ENCODE data around the gene CDK6. TPM values are rescaled to one million over a fixed set of nuclear protein-coding genes. Genes with fewer than 3 reads are reported as not detected.
A peak's percentile ranks its signal among the peaks of the same experiment; 100 is the strongest.

The CDK6 gene
- total and polyA plus RNA-seq, 9 of the 15 experiments (the other 6 are each of a cell fraction or from before 2014, with no cell fraction given) = 7.6 to 109 (median 44.4) TPM

DNA sequence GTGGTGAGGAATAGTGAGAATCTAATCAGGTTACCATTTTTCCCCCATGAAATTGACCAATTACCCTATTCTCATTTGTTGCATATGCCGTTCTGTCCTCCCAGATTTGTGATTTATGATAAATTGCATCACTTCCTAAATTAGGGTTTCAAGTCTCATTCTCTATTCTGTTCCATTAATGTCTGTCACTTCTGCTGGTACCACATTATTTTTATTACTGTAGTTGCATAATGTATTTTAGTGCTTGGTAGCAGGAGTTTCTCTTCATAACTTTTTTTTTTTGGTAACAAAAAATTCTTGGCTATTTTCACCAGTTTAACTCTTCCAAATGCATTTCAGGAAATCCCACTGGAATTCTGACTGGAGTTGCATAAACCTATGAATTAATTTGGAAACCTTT lies 202.2 kb downstream of the CDK6 start (continued):
- no peak for TF ChIP-seq ZBTB40 (IDR thresholded peaks at IDR 0.05)
- no peak for TF ChIP-seq ZBTB40 (CRISPR knock-in tag; IDR thresholded peaks at IDR 0.05)
- no peak for TF ChIP-seq IRF2 (CRISPR knock-in tag; IDR thresholded peaks at IDR 0.05)
- no peak for TF ChIP-seq TARDBP (IDR thresholded peaks at IDR 0.05)
- no peak for TF ChIP-seq RFX5 (IDR thresholded peaks at IDR 0.05; ENCODE audit: low read depth, low read length)
- TF ChIP-seq, protein P1, sequence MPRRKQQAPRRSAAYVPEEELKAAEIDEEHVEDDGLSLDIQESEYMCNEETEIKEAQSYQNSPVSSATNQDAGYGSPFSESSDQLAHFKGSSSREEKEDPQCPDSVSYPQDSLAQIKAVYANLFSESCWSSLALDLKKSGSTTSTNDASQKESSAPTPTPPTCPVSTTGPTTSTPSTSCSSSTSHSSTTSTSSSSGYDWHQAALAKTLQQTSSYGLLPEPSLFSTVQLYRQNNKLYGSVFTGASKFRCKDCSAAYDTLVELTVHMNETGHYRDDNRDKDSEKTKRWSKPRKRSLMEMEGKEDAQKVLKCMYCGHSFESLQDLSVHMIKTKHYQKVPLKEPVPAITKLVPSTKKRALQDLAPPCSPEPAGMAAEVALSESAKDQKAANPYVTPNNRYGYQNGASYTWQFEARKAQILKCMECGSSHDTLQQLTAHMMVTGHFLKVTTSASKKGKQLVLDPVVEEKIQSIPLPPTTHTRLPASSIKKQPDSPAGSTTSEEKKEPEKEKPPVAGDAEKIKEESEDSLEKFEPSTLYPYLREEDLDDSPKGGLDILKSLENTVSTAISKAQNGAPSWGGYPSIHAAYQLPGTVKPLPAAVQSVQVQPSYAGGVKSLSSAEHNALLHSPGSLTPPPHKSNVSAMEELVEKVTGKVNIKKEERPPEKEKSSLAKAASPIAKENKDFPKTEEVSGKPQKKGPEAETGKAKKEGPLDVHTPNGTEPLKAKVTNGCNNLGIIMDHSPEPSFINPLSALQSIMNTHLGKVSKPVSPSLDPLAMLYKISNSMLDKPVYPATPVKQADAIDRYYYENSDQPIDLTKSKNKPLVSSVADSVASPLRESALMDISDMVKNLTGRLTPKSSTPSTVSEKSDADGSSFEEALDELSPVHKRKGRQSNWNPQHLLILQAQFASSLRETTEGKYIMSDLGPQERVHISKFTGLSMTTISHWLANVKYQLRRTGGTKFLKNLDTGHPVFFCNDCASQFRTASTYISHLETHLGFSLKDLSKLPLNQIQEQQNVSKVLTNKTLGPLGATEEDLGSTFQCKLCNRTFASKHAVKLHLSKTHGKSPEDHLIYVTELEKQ (CRISPR knock-in tag; IDR thresholded peaks at IDR 0.05) = no peak
- no peak for TF ChIP-seq HCFC1 (IDR thresholded peaks at IDR 0.05; ENCODE audit: low read depth, low read length)
- no peak for TF ChIP-seq NBN (IDR thresholded peaks at IDR 0.05; ENCODE audit: low read depth)
- peak; percentile 75 for TF ChIP-seq CEBPG (CRISPR knock-in tag; IDR thresholded peaks at IDR 0.05)
- peak; percentile 89 to 91 for TF ChIP-seq CEBPG (tag; conservative IDR thresholded peaks at IDR 0.05 in 1 of 2, IDR thresholded peaks at IDR 0.05 in 1 of 2)
- no peak for TF ChIP-seq MAFK (IDR thresholded peaks at IDR 0.05; ENCODE audit: low read length)
- no peak for TF ChIP-seq RFX1 (IDR thresholded peaks at IDR 0.05)
- peak; percentile 74 for TF ChIP-seq ETV1 (tag; conservative IDR thresholded peaks at IDR 0.05; ENCODE audit: low read depth)
- TF ChIP-seq POLR2B (IDR thresholded peaks at IDR 0.05; ENCODE audit: low read depth, partially characterized antibody) = no peak
- no peak for TF ChIP-seq C11orf30 (IDR thresholded peaks at IDR 0.05; ENCODE audit: low read depth)
- TF ChIP-seq ZNF133 (CRISPR knock-in tag; IDR thresholded peaks at IDR 0.05) = no peak
- TF ChIP-seq FOXO4 (CRISPR knock-in tag; IDR thresholded peaks at IDR 0.05) = no peak

Measured in K562 (cell line).